AG10803 (cell line): ENCODE data around the gene CAPZA1.

Experiments used
- DNase-seq: peaks from one replicate; pipeline ENCODE4 v3.0.0; 2010; ENCODE audit warnings: low read depth
- H3K4me3 ChIP-seq: 2 replicates; pipeline ENCODE4 v1.5.1; 2011; ENCODE audit warnings: mild to moderate bottlenecking, low read length, control low read depth
- CTCF ChIP-seq: conservative IDR thresholded peaks from 2 replicates; pipeline ENCODE4 v1.5.1; 2011; ENCODE audit warnings: mild to moderate bottlenecking, low read length, control low read depth, inconsistent platforms

CAPZA1 gene

DNA sequence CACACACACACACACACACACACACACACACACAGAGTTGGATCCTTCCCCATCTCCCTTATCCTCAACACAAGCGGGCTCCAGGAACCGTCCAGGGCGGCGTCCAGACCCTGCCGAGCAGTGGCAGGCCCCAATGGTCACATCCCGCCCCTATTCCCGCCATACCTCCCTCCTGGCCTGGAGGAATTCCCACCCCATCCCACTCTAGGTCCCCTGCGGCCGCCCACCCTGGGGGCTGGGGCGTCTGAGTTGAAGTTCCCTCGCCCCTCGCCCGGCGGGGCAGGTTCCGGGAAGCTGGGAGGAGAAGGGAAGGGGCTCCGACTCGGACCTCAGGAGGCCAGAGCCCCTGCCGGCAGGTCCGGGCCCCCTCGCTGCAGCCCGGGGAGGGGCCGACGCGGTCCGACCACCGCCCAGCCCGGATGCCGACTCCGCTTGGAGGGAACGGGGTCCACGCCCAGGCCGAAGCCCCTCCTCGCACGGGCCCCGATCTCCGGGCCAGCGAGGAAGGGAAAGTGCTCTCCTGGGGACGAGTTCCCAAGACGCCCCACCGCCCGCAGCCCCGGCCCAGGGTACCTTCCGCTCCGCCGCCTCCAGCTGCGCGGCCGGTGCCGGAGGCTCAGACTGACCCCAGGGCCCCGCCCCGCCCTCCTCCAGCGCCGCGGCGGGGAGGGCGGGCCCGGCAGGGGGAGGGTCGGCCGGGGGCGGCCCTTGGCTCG is 87.0 kb downstream of the CAPZA1 start, which contains the start of gene RHOC:
TSS of gene RHOC (minus strand) at position 623 of the 716 bp plus-strand sequence. CDS start 3,328 bp downstream, outside the sequence.
- DNase-seq = peak; percentile 37

DNA sequence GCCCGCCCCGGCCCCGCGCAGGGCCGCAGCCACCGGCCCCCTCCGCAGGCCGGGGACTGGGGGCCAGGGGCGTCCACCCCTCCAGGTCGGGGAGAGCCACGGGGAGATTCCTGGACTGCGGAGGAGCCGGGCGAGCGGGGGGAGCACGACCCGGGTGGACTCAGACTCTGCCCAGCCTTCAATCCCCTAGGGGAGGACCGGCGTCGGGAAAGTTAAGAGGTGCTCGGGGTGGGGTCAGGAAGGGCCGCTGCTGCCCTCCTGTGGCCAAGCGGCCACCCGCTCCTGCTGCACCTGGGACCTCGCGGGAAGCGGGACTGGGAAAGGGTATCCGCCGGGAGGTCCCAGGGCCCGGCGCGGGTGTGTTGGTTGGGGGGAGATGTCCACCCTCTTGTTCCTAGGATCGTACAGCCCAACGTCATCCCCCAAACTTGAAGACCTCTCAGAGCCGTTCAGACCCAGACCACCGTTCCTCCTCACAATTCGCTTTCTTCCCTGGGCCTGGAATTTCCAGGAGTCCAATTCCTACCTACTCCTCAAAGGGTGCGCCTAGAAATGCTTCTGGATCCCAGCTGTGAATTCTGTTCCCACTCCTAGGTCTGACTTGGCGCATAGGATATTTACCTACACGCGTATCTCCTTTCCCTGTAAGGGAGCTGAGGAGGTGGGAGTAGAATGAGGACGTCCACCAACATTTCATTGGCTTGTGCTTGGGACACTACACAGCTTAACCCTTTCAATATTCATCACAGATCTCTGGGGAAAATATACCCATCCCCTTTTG is 87.8 kb downstream of the CAPZA1 start:
- TF ChIP-seq CTCF = peak; percentile 70
- peak; percentile 84 for DNase-seq
- peak overlapping the region; percentile 68 for H3K4me3 ChIP-seq

More for the DNA sequence above, 87.0 kb downstream of the CAPZA1 start, which contains the start of gene RHOC:
- H3K4me3 ChIP-seq = peak within 1 kb of the TSS; percentile 90
- no peak for TF ChIP-seq CTCF

DNA sequence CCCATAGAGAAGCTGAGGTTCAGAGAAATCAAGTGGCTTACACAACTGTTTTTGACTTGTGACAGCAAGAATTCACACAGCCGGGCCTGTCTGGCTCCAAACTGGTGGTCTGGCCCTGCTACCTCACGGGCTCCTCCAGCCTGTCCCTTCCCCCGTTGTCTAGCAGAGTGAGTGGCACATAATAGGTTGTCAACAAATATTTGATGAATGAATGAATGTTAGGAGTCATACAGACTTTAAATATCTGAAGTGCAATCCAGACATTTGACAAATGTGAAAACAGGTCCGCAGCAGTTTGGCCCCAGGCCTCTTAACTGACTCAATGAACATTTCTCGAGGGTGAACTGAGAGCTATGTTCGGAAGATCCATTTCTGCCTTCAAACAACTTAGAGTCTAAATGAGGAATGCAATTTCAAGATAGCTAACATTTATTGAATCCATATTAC is 88.4 kb downstream of the CAPZA1 start:
- no peak for TF ChIP-seq CTCF
- DNase-seq = no peak
- no peak overlapping the region for H3K4me3 ChIP-seq

GRCh38 chr1:112708489-112708888 is 88.9 kb downstream of the CAPZA1 start:
- no peak for TF ChIP-seq CTCF
- DNase-seq = no peak
- no peak overlapping the region for H3K4me3 ChIP-seq

- TF ChIP-seq CTCF = no peak
- DNase-seq = no peak
- no peak overlapping the region for H3K4me3 ChIP-seq
These were observed 90.5 kb downstream of the CAPZA1 start for GRCh38 chr1:112710159-112710558.

GRCh38 chr1:112710586-112710985 is 91.0 kb downstream of the CAPZA1 start:
- TF ChIP-seq CTCF = no peak
- DNase-seq = no peak
- no peak overlapping the region for H3K4me3 ChIP-seq
